Esophagus mucosa (tissue), 1 donor: Measurements from ENCODE around the gene UNC5C. TPM values are rescaled to one million over a fixed set of nuclear protein-coding genes. Genes with fewer than 3 reads are reported as not detected.

Source experiments
- ATAC-seq: fragments of 200-7000 bp; cut with Tn5 transposase; one replicate; pipeline ENCODE4 v1.9.1; 2020
- total RNA-seq: library from RNA; stranded (reverse); gene quantifications from one replicate; pipeline ENCODE4 v1.2.4, GENCODE V29; 2023
- donor health status: DM: yes; HTN: yes; CAD: no.

UNC5C gene
- total RNA-seq, 1 donor from 2014 or later, result 0.16 TPM

GRCh38 chr4:95457353-95457752 lies 91.4 kb downstream of the UNC5C start:
- ATAC-seq, result no peak

DNA sequence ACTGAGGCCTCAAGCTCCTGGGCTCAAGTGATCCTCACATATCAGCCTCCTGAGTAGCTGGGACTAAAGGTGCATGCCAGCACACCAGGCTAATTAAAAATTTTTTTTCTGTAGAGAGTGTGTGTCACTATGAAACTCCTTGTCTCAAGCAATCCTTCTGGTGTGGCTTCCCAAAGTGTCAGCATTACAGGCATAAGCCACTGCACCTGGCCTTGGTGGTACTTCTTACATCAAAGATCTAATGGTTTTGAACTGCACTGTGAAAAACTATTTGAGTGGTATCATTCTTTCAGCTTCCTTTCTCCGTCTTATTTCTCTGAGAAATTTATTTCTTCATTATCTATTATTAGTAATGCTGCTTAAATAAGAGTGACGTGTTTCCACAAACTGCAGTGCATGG lies 98.5 kb downstream of the UNC5C start:
- ATAC-seq, result no peak

- ATAC-seq, result no peak
These were observed 102.6 kb downstream of the UNC5C start for GRCh38 chr4:95446173-95446572.

GRCh38 chr4:95445251-95445650 lies 103.5 kb downstream of the UNC5C start:
- ATAC-seq, result no peak

GRCh38 chr4:95444812-95445211 lies 104.0 kb downstream of the UNC5C start:
- ATAC-seq, result no peak

DNA sequence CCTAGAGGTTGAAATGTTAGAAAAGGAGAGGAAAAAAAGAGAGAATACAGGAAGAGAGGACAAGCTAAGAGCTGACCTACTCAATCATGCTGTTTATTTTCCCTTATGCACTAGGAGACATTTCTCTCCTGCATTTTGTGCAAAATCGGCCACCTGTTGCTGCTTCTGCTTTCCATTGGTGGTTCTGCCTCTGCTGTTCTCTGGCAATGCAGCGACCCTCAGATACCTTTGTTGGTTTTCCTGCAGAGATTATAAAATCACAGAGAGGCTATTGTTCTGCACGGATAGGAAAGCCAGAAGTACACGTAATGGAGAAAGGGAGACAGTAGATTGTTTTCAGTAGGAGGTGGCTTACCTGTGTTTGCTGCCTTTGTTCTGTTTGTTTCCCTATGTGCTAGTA lies 108.9 kb downstream of the UNC5C start:
- no peak for ATAC-seq

GRCh38 chr4:95439071-95439470 lies 109.7 kb downstream of the UNC5C start:
- ATAC-seq, result no peak

GRCh38 chr4:95432466-95432865 lies 116.3 kb downstream of the UNC5C start:
- ATAC-seq, result no peak

DNA sequence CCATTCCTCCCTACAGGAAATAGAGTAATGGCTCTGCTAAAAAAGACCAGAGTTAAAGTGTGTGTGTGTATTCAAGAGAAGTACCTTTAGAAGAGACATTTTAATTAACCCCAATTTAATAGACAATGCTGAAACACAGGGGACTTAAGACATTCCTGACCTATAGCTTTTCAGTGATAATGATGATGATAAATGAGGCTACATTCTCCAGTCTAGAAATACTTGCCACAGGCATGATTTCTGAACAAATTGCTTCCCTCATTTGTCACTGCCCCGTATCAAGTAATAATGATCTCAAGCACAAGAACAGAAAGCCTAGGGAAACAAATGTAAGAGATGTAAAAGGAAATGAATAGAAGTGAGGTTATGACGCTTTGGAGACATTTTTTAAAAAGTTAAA lies 117.1 kb downstream of the UNC5C start:
- no peak for ATAC-seq

DNA sequence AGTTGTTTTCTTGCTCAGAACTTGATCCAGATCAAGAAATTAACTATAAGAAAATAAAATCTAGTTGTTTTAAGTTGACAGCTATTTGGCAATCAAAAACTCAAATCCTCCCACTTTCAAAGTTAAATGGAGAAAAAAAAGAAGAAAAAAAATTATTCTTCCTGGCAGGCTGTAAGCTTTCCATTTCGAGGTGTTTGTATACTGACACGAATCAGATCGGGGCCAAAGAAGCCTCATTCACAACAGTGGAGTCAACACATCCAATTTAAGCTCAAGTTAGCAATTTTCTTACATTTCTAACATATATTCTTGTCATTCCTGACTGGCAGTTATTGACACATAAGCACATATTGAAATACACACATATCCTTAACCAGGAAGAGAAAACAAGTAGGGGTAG lies 119.4 kb downstream of the UNC5C start:
- ATAC-seq, result no peak

GRCh38 chr4:95428291-95429070 lies 120.3 kb downstream of the UNC5C start:
- no peak for ATAC-seq

- ATAC-seq, result no peak
These were observed 122.3 kb downstream of the UNC5C start for GRCh38 chr4:95426455-95426854.

- no peak for ATAC-seq
These were observed 126.3 kb downstream of the UNC5C start for GRCh38 chr4:95422436-95422835.

GRCh38 chr4:95421869-95422268 lies 126.9 kb downstream of the UNC5C start:
- no peak for ATAC-seq

DNA sequence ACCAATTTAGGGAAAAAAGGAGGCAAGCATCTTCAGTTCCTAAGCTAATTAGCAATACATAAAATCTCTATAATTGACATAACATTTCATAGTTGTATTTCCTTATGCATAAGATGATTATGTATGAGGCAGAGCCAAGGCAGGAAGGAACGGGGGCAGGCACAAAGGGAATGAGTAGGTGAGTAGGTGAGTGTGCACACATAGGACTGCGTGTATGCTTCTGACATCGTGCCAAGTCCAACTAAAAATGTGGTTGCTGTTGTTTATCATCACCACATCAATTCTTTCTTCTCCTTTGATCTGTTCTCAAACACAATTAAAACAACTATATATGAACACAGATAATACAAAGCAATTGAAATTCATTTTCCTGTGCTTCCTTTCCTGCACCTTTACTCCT lies 131.2 kb downstream of the UNC5C start:
- no peak for ATAC-seq

DNA sequence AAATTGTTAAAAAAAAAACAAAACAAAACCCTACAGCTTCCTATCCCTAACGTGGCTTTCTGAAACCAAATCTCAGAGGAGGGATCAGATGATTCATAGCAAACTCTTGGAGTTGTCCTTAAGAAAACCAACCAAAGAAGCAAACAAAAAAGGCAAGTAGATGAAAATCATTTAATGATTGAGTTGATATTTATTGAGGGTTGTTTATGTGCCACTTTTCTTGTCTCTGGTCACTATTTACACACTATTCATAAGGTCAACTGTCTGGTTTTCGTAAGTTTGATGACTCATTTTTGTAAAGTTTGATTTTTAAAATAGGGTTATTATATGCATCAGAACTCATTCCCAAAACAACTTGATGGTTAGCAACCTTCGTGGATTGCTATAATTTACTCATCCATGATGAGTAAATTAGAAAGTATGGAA lies 133.4 kb downstream of the UNC5C start:
- no peak for ATAC-seq

DNA sequence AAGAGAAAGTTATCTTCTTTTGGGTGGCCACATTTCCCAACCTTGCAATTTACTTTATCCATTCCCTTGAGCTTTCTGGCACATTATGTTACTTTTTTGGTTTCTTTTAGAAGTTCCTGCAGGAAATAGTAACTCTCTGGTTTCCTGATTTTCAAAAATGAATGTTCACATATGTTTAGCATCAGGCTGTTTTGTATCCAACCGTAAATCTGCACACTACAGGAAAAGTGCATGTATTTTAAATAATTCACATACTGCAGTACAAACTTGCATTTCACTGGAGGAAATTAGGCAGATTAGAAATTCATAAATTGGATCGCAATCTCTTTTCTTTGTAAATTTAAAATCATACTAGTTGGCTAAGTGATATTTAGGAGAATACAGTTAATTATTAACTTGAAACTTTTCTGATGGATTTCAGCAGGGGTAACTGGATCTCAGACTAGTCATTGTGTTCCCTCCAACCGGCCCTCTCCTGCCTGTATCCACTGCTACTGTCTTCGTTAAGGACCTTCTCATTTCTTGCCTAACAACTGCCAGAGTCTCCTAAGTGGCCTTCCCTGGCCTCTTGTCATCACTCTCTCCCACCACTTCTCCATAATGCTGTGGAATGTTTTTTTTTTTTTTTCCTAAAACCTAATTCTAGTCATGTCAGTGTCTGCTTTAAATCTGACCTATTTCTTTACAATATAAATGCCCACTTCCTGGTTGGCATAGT lies 137.2 kb downstream of the UNC5C start:
- no peak for ATAC-seq

DNA sequence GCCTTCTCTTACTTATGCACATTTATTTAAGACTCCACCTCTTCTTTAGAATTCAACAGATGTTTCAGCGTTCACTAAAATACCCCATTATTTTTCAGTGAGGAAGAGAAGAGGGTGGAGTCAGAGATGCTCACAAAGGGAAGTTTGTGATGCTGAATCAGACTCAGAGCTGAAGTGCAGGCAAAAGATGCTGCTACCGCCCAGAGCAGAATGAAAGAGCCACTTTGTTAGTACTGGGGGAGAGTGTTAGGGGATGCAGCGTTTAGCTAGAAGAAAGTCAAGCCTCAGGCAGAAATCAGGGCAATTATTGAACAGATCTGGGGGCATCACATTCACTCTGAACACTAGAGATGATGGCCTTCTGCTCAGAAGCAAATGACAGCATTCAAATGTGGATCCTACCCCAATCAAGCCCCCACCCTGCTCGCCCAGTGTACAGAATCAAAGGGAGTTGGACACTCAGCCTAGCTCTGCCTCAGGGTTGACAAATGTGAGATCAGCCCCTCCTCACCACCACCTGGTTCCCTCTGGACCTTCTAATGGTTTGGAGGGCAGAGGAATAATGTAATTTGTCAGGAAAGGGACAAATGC lies 138.3 kb downstream of the UNC5C start:
- no peak for ATAC-seq

DNA sequence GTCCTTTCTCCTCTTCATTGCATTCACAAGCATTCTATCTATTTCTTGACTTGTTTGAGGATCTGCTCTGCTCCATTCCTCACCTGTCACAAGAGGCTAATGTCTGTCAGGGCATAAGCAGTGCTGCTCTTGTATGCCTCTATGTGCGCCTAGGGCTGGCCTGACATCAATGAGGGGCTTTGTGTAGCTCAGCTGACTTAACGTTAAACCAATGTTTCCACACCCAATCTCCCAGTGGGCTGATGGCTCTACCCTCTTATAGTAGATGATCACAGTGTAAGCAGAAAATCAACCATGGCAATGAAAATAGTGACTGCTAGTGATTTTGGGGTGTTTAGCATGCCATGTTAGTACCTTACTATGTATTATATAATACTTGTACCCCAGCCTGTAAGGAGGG lies 139.0 kb downstream of the UNC5C start:
- ATAC-seq, result no peak

DNA sequence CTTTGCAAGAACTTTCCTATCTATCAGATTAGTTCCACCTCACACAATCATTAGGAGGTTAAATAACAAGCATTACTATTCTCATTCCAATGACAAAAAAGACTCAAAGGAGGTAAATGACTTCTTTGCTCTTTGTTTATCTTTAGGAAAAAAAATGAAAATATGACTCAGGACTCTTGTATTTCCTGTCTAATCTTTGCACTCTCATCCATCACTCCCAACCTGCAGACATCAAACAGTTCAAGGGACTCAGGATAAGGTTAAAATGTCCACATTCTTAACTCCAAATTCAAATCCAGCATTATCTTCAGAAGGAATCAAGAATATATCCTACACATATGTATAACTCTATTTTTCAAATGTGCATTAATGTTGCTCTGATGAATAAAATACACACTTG lies 139.6 kb downstream of the UNC5C start:
- no peak for ATAC-seq

GRCh38 chr4:95402299-95402698 lies 146.5 kb downstream of the UNC5C start:
- no peak for ATAC-seq

- no peak for ATAC-seq
These were observed 150.6 kb downstream of the UNC5C start for GRCh38 chr4:95398217-95398616.

DNA sequence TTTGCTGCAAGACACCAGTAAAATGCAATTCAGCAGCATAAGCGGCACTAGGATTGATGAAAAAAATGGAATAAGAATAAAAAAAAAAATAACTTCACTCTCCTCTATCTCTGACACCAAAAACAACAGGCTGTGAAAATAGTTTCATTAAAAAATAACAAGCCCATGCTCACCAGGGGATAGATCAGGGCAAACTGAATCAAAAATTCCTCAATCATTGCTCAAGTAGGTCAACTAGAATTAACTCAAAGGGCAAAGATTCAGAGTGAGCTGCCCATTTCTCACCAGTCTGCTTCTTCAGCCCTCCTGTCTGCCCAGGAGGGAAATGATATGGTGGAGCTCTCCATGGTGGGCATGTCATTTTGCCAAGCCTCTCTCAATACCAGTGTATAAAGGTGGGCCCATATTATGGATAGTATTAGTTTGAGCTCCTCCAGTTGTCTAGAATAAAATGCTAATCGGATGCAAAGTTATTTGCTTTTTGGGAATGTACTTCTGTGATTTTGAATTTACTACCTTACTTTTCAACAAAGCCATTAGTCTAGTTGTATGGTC lies 153.9 kb downstream of the UNC5C start:
- no peak for ATAC-seq

GRCh38 chr4:95393821-95394220 lies 155.0 kb downstream of the UNC5C start:
- ATAC-seq, result no peak
